GM21619 (cell line): ENCODE measurements around the gene ACBD5.
A peak's percentile ranks its signal among the peaks of the same experiment; 100 is the strongest.
"Not testable (repeated sequence)": the region's sequence is repeated elsewhere in the genome, so short reads cannot be mapped to it uniquely, and the experiment has no call there.

Source experiments
- ATAC-seq: cut with Tn5 transposase; IDR thresholded peaks from one replicate; pipeline ENCODE4 v1.9.1; 2021; ENCODE audit not compliant: unreplicated experiment

Gene ACBD5

DNA sequence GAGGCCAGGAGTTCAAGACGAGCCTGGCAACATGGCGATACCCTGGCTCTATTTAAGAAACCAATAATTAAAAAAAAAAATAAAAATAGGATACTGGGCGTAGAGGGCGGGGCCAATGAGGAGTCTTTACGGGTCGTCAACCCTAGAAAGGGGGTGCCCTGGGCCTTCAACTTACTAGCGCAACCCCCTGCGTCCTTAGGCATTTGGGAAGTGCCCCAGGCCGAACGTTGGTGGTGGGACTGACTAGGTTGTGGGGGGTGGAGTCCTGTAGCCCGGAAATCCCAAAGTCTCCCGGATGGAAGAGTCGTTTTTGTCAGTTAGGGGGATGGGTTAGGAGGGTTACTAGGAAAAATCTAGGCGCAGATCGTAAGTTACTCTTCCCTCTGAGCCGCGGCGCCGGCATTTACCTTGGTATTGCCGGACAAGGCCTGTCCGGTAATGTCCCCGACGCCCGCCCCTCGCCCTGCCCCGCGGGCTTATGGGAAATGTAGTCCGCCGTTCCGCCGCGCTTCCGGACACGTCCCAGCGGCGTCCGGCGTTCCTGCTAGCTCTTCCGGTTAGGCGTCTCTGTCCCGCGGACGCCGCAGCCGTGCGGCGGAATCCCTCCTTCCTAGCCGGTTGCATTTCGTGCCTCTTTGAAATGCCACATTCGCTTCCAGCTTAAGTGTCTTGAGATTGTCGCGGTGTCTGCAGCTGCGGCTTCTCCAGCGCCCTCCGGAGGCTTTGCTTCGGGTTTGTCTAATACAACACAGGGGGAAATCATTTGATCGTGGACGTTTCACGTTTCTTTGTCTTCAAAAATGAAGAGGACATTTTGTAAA lies 1.3 kb upstream of the ACBD5 start:
- peak; percentile 62 for ATAC-seq

DNA sequence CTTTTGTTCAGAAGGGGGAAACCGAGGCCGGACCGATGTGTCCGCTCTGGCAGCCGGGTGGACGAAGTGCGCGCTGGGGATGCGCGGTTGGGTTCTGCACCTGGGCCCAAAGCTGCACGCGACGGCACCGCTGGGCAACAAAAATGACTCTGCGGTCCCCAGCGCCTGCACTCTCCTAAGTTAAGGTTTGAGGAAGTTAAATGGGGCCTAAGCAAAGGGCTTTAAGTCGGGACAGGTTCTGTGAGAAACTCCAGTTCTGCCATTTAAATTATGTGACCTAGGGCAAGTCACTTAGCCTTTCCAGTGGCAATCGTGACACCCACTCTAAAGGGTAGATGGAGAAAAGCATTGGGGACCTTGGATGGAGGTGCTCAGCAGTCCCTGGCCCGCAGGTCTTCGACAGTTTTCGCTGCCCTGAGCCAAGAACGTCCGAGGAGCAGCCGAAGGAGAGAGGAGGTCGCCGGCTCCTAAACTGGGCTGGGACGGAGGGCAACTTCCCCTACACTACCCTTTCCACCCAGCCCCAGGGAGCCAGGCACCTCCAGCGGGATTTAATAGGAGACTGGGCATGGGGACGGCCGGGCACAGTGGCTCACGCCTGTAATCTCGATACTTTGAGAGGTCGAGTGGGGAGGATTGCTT lies 534 bp upstream of the ACBD5 start:
- ATAC-seq, result peak; percentile 12

DNA sequence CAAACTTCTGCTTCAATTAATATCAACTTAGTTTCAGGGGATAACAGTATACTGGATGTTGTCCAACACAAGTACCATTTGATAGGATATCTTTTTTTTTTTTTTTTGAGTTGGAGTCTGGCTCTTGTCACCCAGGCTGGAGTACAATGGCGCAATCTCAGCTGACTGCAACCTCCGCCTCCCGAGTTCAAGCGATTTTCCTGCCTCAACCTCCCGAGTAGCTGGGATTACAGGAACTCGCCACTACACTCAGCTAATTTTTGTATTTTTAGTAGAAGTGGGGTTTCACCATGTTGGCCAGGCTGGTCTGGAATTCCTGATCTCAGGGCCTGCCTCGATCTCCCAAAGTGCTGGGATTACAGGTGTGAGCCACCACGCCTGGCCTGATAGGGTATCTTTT lies 3.1 kb downstream of the ACBD5 start:
- not testable (repeated sequence) for ATAC-seq

DNA sequence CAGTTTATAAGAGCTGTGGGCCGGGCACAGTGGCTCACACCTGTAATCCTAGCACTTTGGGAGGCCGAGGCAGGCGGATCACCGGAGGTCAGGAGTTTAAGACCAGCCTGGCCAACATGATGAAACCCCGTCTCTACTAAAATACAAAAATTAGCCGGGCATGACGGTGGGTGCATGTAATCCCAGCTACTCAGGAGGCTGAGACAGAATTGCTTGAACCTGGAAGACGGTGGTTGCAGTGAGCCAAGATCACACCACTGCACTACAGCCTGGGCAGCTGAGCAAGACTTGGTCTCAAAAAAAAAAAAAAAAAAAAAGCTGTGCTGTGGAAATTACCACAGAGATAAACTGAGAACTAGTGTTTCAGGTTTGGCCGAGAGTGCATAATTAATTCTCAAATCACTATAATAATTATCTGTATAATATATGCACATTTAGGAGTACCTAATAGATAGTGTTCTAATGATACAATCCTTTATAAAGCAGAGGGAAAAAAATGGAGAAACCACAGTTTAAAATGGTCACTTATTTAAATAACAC lies 3.9 kb downstream of the ACBD5 start:
- ATAC-seq, result not testable (repeated sequence)

DNA sequence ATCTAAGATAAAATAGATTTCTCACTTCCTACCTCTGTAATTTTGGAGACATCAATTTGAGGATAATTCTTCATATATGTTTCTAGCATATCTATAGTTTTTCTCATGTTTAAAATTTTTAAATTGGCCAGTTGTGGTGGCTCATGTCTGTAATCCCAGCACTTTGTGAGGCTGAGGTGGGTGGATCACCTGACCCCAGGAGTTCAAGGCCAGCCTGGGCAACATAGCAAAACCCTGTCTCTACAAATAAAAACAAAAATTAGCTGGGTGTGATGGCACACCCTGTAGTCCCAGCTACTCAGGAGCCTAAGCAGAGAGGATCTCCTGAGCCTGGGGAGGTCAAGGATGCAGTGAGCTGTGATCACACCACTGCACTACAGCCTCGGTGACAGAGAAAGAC lies 4.9 kb downstream of the ACBD5 start:
- ATAC-seq, result no peak

DNA sequence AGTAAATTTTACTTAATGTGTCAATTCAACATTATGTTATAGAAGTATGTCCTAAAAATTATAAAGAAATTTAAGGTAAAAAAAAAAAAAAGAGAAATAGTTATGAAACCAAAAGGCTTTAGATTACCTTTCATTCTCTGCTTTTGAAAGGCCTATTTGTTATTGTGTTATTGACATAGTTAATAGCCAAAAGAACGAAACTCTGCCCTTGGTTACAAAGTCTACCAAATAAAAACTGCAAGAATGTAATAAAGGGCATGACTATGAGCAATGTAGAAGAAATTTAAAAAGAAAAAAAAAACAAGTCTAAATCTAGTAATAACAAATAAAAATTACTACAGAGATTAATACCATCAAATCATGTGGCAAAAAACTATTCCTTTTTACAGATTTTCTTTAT lies 10.6 kb downstream of the ACBD5 start:
- ATAC-seq, result no peak

DNA sequence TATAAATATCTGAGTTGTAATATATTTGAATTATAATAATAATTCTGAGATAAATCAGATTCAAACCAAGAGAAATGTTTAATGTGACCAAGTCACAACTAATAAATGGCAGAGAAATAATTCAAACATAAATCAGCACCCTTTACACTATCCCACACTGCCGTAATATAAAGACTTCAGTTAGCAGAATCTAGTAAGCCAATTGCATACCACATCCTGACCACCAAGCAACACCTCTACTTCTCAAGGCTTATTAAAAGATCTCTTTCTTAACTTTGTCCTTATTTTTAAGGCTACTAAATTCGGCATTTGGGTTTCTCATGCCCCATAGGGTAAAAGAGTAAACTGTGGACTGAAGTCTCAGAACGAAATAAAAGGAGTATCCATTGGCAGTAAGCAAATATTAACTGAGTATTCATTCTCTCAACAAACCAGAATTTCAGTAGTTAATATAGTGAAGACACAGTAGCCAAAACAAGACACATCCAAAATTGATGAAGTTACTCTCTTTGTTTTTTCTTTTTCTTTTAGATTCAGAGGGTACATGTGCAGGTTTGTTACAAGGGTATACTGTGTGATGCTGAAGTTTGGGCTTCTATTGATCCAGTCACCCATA lies 14.8 kb downstream of the ACBD5 start:
- ATAC-seq, result no peak

DNA sequence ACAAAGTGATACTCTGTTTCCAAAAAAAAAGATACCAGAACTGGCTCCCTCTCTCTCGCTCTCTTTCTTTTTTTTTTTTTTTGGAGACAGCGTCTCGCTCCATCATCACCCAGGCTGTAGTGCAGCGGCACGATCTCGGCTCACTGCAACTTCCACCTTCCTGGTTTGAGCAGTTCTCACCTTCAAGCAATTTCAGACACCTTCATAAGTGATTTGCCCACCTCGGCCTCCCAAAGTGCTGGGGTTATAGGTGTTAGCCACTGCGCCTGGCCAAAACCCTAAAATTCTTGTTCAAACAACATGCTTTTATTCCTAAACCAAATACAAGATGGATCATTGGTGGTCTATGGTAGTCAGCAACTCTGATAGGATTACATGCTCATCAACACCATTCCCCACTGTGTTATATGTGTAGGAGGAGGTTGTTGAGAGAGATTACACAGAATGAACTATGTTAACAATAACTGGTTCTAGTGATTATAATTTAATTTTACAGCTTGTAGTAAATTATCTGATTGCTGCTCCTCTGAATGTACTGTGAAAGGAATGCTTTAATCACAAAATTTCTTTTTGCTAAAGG lies 15.5 kb downstream of the ACBD5 start:
- ATAC-seq, result no peak

DNA sequence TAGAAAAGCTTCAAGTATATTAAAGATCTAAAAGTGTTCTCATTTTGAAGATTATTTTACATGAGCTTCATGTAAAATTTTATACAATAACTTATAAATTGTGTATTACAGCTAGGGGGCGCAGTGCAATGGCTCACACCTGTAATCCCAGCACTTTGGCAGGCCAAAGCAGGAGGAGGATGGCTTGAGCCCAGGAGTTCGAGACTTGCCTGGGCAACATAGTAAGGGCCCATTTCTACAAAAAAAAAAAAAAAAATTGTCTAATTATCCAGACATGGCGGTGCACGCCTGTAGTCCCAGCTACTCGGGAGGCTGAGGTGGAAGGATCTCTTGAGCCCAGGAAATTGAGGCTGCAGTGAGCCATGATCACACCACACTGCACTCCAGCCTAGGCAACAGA lies 16.6 kb downstream of the ACBD5 start:
- ATAC-seq, result no peak

DNA sequence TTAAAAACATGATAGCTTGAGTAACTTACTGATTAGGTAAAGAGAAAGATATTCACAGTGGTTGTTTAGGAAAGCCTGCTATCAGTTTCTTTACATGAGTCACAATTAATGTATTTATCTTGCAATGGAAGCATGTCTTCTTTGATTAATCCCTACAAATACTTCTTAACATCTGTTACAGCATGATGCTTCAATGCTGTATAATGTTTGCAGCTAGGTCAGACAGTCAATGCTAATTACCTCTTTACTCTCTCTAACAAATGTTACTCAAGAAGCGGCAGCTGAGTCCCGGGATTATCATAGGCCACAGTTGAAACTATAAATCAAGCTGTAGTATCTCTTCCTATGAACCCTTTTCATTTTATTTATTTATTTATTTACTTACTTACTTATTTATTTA lies 33.2 kb downstream of the ACBD5 start:
- no peak for ATAC-seq

DNA sequence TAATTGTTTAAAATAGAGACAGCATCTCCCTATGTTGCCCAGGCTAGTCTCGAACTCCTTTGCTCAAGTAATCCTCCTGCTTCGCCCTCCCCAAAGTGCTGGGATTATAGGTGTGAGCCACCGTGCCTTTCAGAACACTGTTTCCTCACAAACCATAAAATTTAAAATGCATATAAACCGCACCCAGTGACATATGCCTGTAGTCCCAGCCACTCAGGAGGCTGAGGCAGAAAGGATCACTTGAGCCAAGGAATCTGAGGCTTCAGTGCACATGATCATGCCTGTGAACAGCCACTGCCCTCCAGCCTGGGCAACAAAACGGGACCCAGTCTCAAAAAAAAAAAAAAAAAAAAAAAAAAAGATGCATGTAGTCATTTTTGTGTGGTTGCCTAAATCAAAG lies 36.8 kb downstream of the ACBD5 start:
- no peak for ATAC-seq

DNA sequence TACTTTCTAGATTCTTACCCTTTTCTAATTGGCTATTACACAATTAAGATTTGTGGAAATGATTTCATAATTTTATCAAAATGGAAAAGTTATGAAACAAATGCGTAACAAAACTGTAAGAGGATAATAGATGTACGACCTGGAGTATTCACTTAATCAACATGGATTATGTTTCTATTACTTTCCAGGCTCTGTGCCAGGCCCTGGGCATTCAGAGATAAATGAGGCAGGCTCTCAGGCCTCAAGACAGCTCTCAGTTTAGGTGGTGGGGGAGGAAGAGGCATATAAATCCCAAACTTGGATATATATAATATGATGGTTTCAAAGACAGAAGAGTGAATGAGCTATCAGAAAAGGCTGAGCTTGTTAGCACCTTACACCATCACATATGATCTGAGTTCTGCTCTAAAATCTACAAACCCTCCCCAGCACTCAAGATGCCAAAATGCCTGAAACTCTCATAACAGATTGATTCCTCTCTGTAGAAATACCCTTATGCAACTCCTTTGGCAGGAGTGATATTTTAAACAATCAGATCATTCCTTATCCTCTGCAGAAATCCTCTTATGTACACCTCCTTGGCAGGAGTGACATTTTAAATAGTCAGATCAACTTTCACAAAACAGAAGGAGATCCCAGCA lies 42.5 kb downstream of the ACBD5 start:
- ATAC-seq, result no peak

DNA sequence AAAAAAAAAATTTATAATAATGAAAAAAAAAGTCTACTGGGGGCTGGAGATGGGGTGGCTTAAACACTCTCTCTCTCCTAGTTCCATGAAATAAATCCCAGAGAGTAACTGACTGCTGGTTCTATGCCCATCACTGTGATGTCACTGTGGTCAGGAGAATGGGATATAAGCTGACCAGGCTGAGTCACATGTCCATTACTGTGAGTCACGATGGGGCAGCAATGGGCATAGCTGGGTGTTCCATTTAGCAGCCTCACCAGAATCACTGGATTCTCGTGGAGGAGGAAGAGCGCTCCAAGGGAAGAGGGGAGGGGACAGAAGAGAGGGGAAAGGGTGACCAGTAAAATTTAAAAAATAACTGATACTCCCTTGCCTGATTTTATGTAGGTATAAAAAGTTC lies 48.3 kb downstream of the ACBD5 start:
- no peak for ATAC-seq

DNA sequence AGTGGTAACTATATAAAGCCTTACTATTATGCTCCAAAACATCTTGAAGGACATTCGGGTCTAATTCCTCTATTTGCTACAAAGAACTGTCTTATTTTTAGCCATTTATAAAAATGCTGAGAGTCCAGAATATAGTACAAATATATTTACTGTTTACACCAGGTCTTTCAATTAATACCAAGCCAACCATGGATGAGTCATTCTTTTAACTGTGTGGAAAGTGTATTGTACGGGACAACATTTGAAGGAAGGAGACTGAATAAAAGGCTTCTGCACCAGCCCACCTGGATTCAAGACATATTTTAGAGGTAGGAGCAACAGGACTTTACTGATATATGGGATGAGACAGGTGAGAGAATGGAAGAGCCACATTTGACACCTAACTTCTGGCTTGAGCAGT lies 50.1 kb downstream of the ACBD5 start:
- no peak for ATAC-seq

DNA sequence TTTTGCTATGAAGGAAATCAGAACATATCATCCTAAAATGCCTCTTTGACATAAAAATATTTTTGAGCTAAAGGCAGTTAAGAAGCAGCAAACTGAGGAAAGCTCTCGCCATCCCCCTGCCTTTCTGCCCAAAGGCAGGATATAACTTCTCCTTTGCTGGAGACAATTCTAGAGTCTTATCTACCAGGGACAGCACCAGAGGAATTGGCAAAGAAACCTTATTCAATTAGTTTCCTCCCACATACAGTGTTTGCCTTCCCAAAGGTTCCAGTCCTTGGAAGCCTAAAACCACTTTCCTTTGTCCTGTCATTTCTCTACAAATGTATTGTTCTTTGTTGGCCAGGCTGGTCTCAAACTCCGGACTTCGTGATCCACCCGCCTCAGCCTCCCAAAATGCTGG lies 51.7 kb downstream of the ACBD5 start:
- ATAC-seq, result no peak

DNA sequence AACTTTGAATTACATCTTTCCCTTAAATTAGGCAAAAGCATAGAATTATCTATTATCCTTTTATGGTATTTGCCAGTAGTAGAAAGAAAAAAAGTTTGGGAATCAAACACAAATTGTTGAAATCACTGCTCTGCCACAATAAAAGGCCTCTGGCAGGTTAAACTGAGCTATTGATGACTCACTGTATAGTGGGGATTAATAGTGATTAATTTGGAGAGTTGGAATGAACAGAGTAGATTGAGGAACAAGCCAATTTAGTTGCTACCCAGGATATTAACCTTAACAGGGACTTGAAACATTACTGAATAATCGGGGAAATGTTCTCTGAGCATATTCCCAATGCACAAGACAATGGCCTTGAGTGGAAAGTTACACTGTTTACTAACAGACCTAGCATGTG lies 52.3 kb downstream of the ACBD5 start:
- ATAC-seq, result no peak

DNA sequence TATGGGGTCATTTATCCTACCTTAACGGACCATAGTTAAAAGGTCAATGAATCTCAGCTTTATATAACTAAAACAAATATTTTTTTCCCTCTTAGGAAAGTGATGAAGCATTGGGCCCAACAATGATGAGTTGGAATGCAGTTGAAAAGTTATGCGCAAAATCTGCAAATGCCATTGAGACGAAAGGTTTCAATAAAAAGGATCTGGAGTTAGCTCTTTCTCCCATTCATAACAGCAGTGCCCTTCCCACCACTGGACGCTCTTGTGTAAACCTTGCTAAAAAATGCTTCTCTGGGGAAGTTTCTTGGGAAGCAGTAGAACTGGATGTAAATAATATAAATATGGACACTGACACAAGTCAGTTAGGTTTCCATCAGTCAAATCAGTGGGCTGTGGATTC lies 70.7 kb downstream of the ACBD5 start:
- ATAC-seq, result no peak

DNA sequence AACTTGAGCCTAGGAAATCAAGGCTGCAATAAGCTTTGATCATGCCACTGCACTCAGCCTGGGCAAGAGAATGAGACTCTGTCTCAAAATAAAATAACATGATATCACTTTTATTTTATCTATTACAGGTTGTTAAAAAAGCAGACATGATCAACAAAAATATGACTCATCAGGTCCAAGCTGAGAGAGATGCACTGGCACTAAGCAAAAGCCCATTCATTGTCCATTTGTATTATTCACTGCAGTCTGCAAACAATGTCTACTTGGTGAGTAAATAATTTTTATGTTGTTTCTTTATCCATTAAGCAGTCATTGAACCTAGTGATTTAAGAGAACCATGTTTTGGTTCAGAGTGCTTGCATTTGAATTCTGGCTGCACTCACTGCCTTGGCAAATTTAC lies 82.2 kb downstream of the ACBD5 start:
- ATAC-seq, result no peak

DNA sequence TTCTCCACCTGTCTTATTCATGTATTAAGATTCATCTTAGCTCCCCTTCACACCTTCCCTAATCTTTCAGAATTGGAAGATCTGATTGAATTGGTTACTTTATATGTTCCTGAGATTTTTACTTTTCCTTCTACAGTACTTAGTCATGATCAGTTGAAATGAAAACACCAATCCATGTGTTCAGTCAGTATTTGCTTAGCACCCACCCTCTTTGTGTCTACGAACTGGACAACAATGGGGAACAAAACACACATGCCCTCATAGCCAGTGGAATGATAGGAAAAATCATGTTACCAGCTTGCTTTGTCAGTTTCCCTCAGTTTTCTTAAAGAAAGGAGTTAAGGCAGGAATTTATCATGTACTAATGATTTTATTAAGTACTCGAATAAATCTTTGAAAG lies 83.4 kb downstream of the ACBD5 start:
- ATAC-seq, result no peak

DNA sequence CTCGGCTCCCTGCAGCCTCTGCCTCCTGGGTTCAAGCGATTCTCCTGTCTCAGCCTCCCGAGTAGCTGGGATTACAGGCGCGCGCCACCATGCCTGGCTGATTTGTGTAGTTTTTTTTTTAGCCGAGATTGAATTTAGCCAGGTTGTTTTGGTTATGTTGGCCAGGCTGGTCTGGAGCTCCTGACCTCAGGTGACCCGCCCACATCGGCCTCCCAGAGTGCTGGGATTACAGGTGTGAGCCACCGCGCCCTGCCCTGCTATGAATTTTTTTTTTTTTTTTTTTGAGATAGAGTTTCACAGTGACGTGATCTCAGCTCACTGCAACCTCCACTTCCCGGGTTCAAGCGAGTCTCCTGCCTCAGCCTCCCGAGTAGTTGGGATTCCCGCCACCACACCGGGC lies 84.0 kb downstream of the ACBD5 start:
- ATAC-seq, result not testable (repeated sequence)

DNA sequence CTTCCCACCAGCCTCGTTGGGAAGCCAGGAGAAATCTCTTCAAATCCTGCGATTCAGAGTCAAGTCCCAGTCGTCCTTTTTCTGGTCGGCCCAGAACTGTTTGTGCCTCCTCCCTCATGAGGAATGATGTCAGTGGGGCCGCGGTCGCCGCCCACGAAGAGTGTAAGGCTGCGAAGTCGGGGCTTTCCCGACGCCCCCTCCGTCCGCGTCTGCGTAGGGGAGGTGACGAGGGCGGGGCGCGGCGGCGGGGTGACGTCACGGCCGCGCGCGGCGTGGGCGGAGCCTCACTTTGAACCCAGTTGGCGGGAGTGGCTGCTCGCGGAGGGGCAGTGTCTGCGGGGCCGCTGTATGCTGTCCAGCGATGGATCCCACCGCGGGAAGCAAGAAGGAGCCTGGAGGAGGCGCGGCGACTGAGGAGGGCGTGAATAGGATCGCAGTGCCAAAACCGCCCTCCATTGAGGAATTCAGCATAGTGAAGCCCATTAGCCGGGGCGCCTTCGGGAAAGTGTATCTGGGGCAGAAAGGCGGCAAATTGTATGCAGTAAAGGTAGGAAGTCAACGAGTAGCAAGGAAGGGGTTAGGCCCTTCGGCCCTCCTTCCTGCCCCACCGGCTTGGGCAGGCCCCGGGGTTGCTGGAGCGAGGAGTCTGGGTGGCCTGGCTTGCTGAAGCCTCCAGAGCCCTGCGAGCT lies 85.4 kb downstream of the ACBD5 start, which contains the start of gene MASTL:
Gene MASTL, plus strand, starts transcription at position 287 of the 689 bp plus-strand sequence. Its CDS starts 75 bp downstream, at position 362.
- peak; percentile 73 for ATAC-seq
